K562 (cell line): Measurements from ENCODE around the gene FXYD1. TPM values are rescaled to one million over a fixed set of nuclear protein-coding genes. Genes with fewer than 3 reads are reported as not detected.

Source experiments
- ATAC-seq: fragments of 200-7000 bp; cut with Tn5 transposase; 3 replicates; pipeline ENCODE4 v1.9.1; 2020; ENCODE audit warnings: moderate library complexity
- BruUV-seq: library from RNA; stranded (reverse); fragments of 400-500 nt; replicated peaks from 2 replicates; lab custom pipeline; 2021; lab: Mats Ljungman, UMichigan
- CTCF ChIA-PET: fragments of 300-600 bp; formaldehyde crosslinking; extraction: SDS; loops from one replicate; lab custom pipeline; 2021; ENCODE audit warnings: low intra/inter-chr PET ratio; lab: Yijun Ruan, JAX
- POLR2A ChIA-PET: fragments of 300-600, 350-650 bp; sonication (Branson Sonifier 250); formaldehyde crosslinking; extraction: SDS; loops from one replicate; lab custom pipeline; 2021; ENCODE audit warnings: antibody characterized with exemption, inconsistent platforms; lab: Yijun Ruan, JAX
- DNase-seq, 4 experiments: peaks; one replicate each; pipeline versions ENCODE4 v3.0.0 to v3.0.0-alpha.2; 2011 to 2018; ENCODE audit warnings: low spot score in 3 of 4, mixed read lengths in 3 of 4; ENCODE audit errors: extremely low read depth in 1 of 4
- FAIRE-seq: peaks from 2 replicates; lab custom pipeline; 2011; peaks lifted over from hg19 to GRCh38; lab: Jason Lieb, UNC
- H2AFZ ChIP-seq: 2 replicates; pipeline ENCODE4 v1.6.0; 2011; ENCODE audit warnings: low read depth, low read length, control low read depth, inconsistent platforms
- H3K27ac ChIP-seq: fragments of 200-600 bp; 3 replicates; pipeline ENCODE4 v1.8.0; 2011; ENCODE audit warnings: low read depth, mild to moderate bottlenecking, control low read depth, inconsistent platforms, low read length, moderate library complexity, mixed read lengths; ENCODE audit errors: extremely low read depth
- H3K27me3 ChIP-seq, 2 experiments: fragments of 300-600 bp in 1 of 2; 2 replicates in 1 of 2; 3 replicates in 1 of 2; pipeline versions ENCODE4 v1.6.0 to v1.8.0; 2011; ENCODE audit warnings: inconsistent platforms in 2 of 2, low read length in 2 of 2, mild to moderate bottlenecking in 1 of 2, mixed read lengths in 1 of 2, moderate library complexity in 1 of 2; ENCODE audit not compliant: control insufficient read depth in 2 of 2, insufficient read depth in 2 of 2
- H3K36me3 ChIP-seq: fragments of 300-600 bp; 3 replicates; pipeline ENCODE4 v1.8.0; 2011; ENCODE audit warnings: mild to moderate bottlenecking, low read length, inconsistent platforms; ENCODE audit not compliant: control insufficient read depth, insufficient read depth
- H3K4me1 ChIP-seq, 2 experiments: fragments of 200-600 bp in 1 of 2; replicated peaks in 1 of 2; 2 replicates in 1 of 2; 3 replicates in 1 of 2; pipeline versions ENCODE4 v1.5.1 to v1.8.0; 2011; ENCODE audit warnings: inconsistent platforms in 2 of 2, low read length in 2 of 2, mild to moderate bottlenecking in 1 of 2, mixed read lengths in 1 of 2, moderate library complexity in 1 of 2; ENCODE audit not compliant: control insufficient read depth in 2 of 2, insufficient read depth in 2 of 2
- H3K4me2 ChIP-seq: 2 replicates; pipeline ENCODE4 v1.6.1; 2011; ENCODE audit warnings: low read length, control low read depth, inconsistent platforms, mixed read lengths; ENCODE audit not compliant: insufficient read depth
- H3K4me3 ChIP-seq: fragments of 200-600 bp; sonication (generic), shearing (Covaris generic); 2 replicates; pipeline ENCODE4 v1.5.1; 2016; ENCODE audit warnings: control low read depth, inconsistent platforms
- H3K79me2 ChIP-seq: fragments of 200-600 bp; 3 replicates; pipeline ENCODE4 v1.8.0; 2011; ENCODE audit warnings: low read length, inconsistent platforms; ENCODE audit not compliant: control insufficient read depth, insufficient read depth
- H3K9ac ChIP-seq, 2 experiments: 2 replicates each; pipeline versions ENCODE4 v1.6.0 to v1.6.1; 2011; ENCODE audit warnings: low read depth in 2 of 2, low read length in 2 of 2, control low read depth in 1 of 2, inconsistent platforms in 1 of 2, mild to moderate bottlenecking in 1 of 2, mixed read lengths in 1 of 2; ENCODE audit not compliant: insufficient read depth in 1 of 2
- H3K9me1 ChIP-seq: one replicate; pipeline ENCODE4 v1.6.0; 2011; ENCODE audit warnings: inconsistent platforms, mild to moderate bottlenecking, low read length, moderate library complexity; ENCODE audit not compliant: control insufficient read depth, insufficient read depth
- H3K9me3 ChIP-seq: replicated peaks from 2 replicates; pipeline ENCODE4 v1.5.1; 2011; ENCODE audit warnings: low read depth, low read length, inconsistent platforms; ENCODE audit not compliant: control insufficient read depth, insufficient read depth
- H4K20me1 ChIP-seq: replicated peaks from 2 replicates; pipeline ENCODE4 v1.6.1; 2011; ENCODE audit warnings: low read length, inconsistent platforms, mixed read lengths; ENCODE audit not compliant: control insufficient read depth, insufficient read depth
- CBX3 ChIP-seq, 2 experiments: IDR thresholded peaks; 1 replicate in 1 of 2; 2 replicates in 1 of 2; pipeline ENCODE4 v1.6.1; 2012; ENCODE audit warnings: inconsistent platforms in 2 of 2, low read length in 2 of 2, borderline replicate concordance in 1 of 2, control low read depth in 1 of 2
- GMEB1 ChIP-seq: fragments of 250-450 bp; sonication (Bioruptor Pico); IDR thresholded peaks from 2 replicates; pipeline ENCODE4 v1.4.0; 2020; ENCODE audit warnings: mild to moderate bottlenecking
- HNRNPLL ChIP-seq: fragments of 200-400 bp; formaldehyde crosslinking; IDR thresholded peaks from 2 replicates; pipeline ENCODE4 v1.6.1; 2017; ENCODE audit warnings: low read length, low read depth, mild to moderate bottlenecking; ENCODE audit not compliant: poor library complexity, severe bottlenecking
- KLF1 ChIP-seq: fragments of 450-650 bp; IDR thresholded peaks from 2 replicates; pipeline ENCODE4 v1.6.1; 2016; ENCODE audit warnings: missing genetic modification characterization, missing compliant biosample characterization
- L3MBTL2 ChIP-seq: fragments of 450-650 bp; IDR thresholded peaks from 2 replicates; pipeline ENCODE4 v1.6.1; 2016; ENCODE audit warnings: mild to moderate bottlenecking, moderate library complexity
- PHF8 ChIP-seq: fragments of 200-600 bp; sonication (generic); IDR thresholded peaks from 2 replicates; pipeline ENCODE4 v1.6.1; 2012; ENCODE audit warnings: mixed run types, mild to moderate bottlenecking, inconsistent platforms, low read length, moderate library complexity, borderline replicate concordance
- RBFOX2 ChIP-seq: fragments of 200-400 bp; formaldehyde crosslinking; IDR thresholded peaks from 2 replicates; pipeline ENCODE4 v1.6.1; 2017; ENCODE audit warnings: low read depth, mild to moderate bottlenecking, low read length, moderate library complexity
- SMAD4 ChIP-seq: fragments of 250-450 bp; sonication (Bioruptor Pico); conservative IDR thresholded peaks from 2 replicates; pipeline ENCODE4 v1.8.0; 2021; ENCODE audit warnings: inconsistent platforms, mild to moderate bottlenecking, moderate library complexity
- SP1 ChIP-seq: sonication (generic); formaldehyde crosslinking; IDR thresholded peaks from 2 replicates; pipeline ENCODE4 v1.8.1; 2022; ENCODE audit warnings: mild to moderate bottlenecking, missing genetic modification reagents
- ZNF354B ChIP-seq: fragments of 250-450 bp; sonication (Bioruptor Pico); IDR thresholded peaks from 2 replicates; pipeline ENCODE4 v1.4.0; 2020
- ZNF518B ChIP-seq: fragments of 250-450 bp; sonication (Bioruptor Pico); IDR thresholded peaks from 2 replicates; pipeline ENCODE4 v1.5.0; 2021; ENCODE audit warnings: mild to moderate bottlenecking, moderate library complexity
- ZNF551 ChIP-seq: fragments of 250-450 bp; sonication (Bioruptor Pico); IDR thresholded peaks from 2 replicates; pipeline ENCODE4 v1.5.0; 2021; ENCODE audit warnings: mild to moderate bottlenecking, moderate library complexity
- ZNF77 ChIP-seq: fragments of 250-450 bp; sonication (Bioruptor Pico); IDR thresholded peaks from 2 replicates; pipeline ENCODE4 v1.5.0; 2020
- WGBS: fragments of 100-300 bp; shearing (Covaris generic); methylation state at CpG from one replicate; pipeline ENCODE4 v1.1.6; 2016; ENCODE audit warnings: low coverage, mixed read lengths; ENCODE audit not compliant: insufficient coverage; ENCODE audit errors: missing lambda C conversion rate; 5-methylcytosine and 5-hydroxymethylcytosine counted together
- in situ Hi-C: fragments of 300-500 bp; cut with MboI; formaldehyde crosslinking; loops from 4 replicates; pipeline ENCODE4 v1.15.0; 2018; ENCODE audit warnings: inconsistent platforms, mixed read lengths
- intact Hi-C: fragments of 100-400 bp; cut with micrococcal nuclease; formaldehyde crosslinking; loops from 2 replicates; pipeline ENCODE4 v1.14.2; 2022
- polyA plus RNA-seq, 8 experiments: library from polyadenylated mRNA; depleted of rRNA in 4 of 8; stranded (reverse) in 5 of 8; unstranded in 3 of 8; fragments of >200 nt; fragmentation: Nextera tagmentation in 2 of 8; fragmentation: Illumina TruSeq in 1 of 8; extraction: Ambion mirVana in 2 of 8; extraction: Trizol in 1 of 8; gene quantifications; 2 replicates each; pipeline versions ENCODE4 v1.2.1 to v1.2.3, GENCODE V29; 2011 to 2014; ENCODE audit warnings: inconsistent platforms in 1 of 8, missing spikeins in 1 of 8
- total RNA-seq, 7 experiments: library from RNA; depleted of rRNA in 6 of 7; stranded (reverse); fragments of >200 nt in 6 of 7; fragmentation: Illumina TruSeq in 2 of 7; extraction: Trizol in 2 of 7; gene quantifications; 2 replicates each; pipeline versions ENCODE4 v1.2.1 to v1.2.3, GENCODE V29; 2011 to 2021; ENCODE audit warnings: low replicate concordance in 1 of 7

Gene FXYD1
- total and polyA plus RNA-seq, 9 of the 15 experiments (the other 6 are each of a cell fraction or from before 2014, with no cell fraction given), result 0.40 to 3.2 (median 1.8) TPM; not detected in 3

- TF ChIP-seq ZNF518B (CRISPR knock-in tag) (no peak), ZNF354B (CRISPR knock-in tag) (no peak), SMAD4 (CRISPR knock-in tag) (no peak), PHF8 (no peak)
- TF ChIP-seq, all 486 proteins: peak for 0
Observed at GRCh38 chr19:35123573-35123972, 15.1 kb upstream of the FXYD1 start (continued).

GRCh38 chr19:35124098-35125060 lies 14.2 kb upstream of the FXYD1 start:
- POLR2A ChIA-PET, result interaction anchor here (0.5 to 1.4 kb wide), 7 partner anchors 17 to 428 kb away, joined by 3 to 5 read pairs (median 3); no protein-coding TSS in a partner anchor
- Histone ChIP-seq H3K36me3 (no peaks in the 10 kb centered on the region), H3K4me1 (peaks cover 8 to 34% of the 10 kb centered on the region in 2 experiments; a peak in 4 of 5 replicates), H3K27ac (peak overlapping the region; percentile 29; the same call in 2 of the 3 replicates), H3K4me2 (peak overlapping the region; percentile 92), H3K9me1 (no peaks in the 10 kb centered on the region), H3K79me2 (no peaks in the 10 kb centered on the region), H3K9ac (peak overlapping the region; percentile 67 to 92), H4K20me1 (no peaks in the 10 kb centered on the region), H3K27me3 (peaks cover 0 to 10% of the 10 kb centered on the region in 2 experiments; a peak in 1 of 5 replicates), H3K9me3 (no peaks in the 10 kb centered on the region), H2AFZ (peak overlapping the region; percentile 99), H3K4me3 (peak overlapping the region; percentile 39)
- ATAC-seq (peak; percentile 98), DNase-seq (peak; percentile 94 to 99 (median 98)), FAIRE-seq (peak; percentile 98)
- BruUV-seq, result no TSS peak
- WGBS, result 11% methylated on average over 42 of the region's 42 CpGs
- intact Hi-C loops, result no loop called here
- in situ Hi-C loops, result loop anchor here (5.0 kb wide), 1 partner anchor 57 kb away; no protein-coding TSS in a partner anchor
- CTCF ChIA-PET, result no interaction called here
- TF ChIP-seq L3MBTL2, result peak; percentile 94
- TF ChIP-seq RBFOX2, result peak; percentile 75
- TF ChIP-seq CBX3 (IDR thresholded peaks at IDR 0.05; ENCODE audit: borderline replicate concordance in 1 of 2, low read length in 2 of 2), result 0 out of 3 replicates have a peak, but pooled peaks of 1 of the 2 experiments have one; percentile 47
- peak; percentile 69 for TF ChIP-seq SP1 (CRISPR knock-in tag)
- TF ChIP-seq HNRNPLL, result peak; percentile 64
- TF ChIP-seq KLF1 (tag), result 0 out of 2 replicates have a peak, but pooled peaks have one; percentile 51
- TF ChIP-seq ZNF77 (CRISPR knock-in tag), result peak; percentile 46; the same call in 1 of the 2 replicates
- peak; percentile 30; the same call in 1 of the 2 replicates for TF ChIP-seq GMEB1
- no peak for TF ChIP-seq ZNF551 (CRISPR knock-in tag)
